A673 (cell line): ENCODE measurements around the gene PRR30. TPM values are rescaled to one million over a fixed set of nuclear protein-coding genes. Genes with fewer than 3 reads are reported as not detected.

Experiments
- BruUV-seq: library from RNA; stranded (reverse); fragments of 400-500 nt; replicated peaks from 2 replicates; lab custom pipeline; 2021; lab: Mats Ljungman, UMichigan
- CTCF ChIA-PET: fragments of 300-600 bp; sonication (Branson Sonifier 250); formaldehyde crosslinking; loops from one replicate; lab custom pipeline; 2022; ENCODE audit warnings: antibody characterized with exemption; lab: Charles Lee
- POLR2A ChIA-PET: fragments of 300-600 bp; sonication (Branson Sonifier 250); formaldehyde crosslinking; loops from one replicate; lab custom pipeline; 2022; ENCODE audit warnings: antibody characterized with exemption; ENCODE audit not compliant: low non-redundant PET; lab: Charles Lee
- DNase-seq: peaks from one replicate; pipeline ENCODE4 v3.0.0-alpha.2; 2015; ENCODE audit warnings: low spot score
- H3K27ac ChIP-seq: fragments of 200-600 bp; sonication (generic); 2 replicates; pipeline ENCODE4 v1.5.1; 2016; ENCODE audit warnings: mixed run types, low read depth, mild to moderate bottlenecking, mixed read lengths, antibody characterized with exemption, low read length; ENCODE audit not compliant: poor library complexity, severe bottlenecking
- H3K27me3 ChIP-seq: fragments of 200-600 bp; sonication (generic); replicated peaks from 2 replicates; pipeline ENCODE4 v1.6.1; 2017; ENCODE audit warnings: mixed run types, low read depth, mild to moderate bottlenecking, mixed read lengths, antibody characterized with exemption, low read length; ENCODE audit not compliant: insufficient read depth, poor library complexity
- H3K36me3 ChIP-seq: fragments of 200-600 bp; sonication (generic); 2 replicates; pipeline ENCODE4 v1.6.1; 2016; ENCODE audit warnings: mixed run types, mild to moderate bottlenecking, mixed read lengths, antibody characterized with exemption, low read length; ENCODE audit not compliant: insufficient read depth, poor library complexity, severe bottlenecking
- H3K4me1 ChIP-seq: fragments of 200-600 bp; sonication (generic); 2 replicates; pipeline ENCODE4 v1.6.1; 2017; ENCODE audit warnings: mixed run types, mild to moderate bottlenecking, mixed read lengths, antibody characterized with exemption, low read length; ENCODE audit not compliant: insufficient read depth, poor library complexity, severe bottlenecking
- H3K4me3 ChIP-seq: fragments of 200-600 bp; sonication (generic); 2 replicates; pipeline ENCODE4 v1.5.1; 2016; ENCODE audit warnings: low read depth, mixed run types, mild to moderate bottlenecking, mixed read lengths, low read length; ENCODE audit not compliant: poor library complexity, severe bottlenecking
- H3K9me3 ChIP-seq: fragments of 200-600 bp; sonication (generic); 2 replicates; pipeline ENCODE4 v1.6.1; 2016; ENCODE audit warnings: mixed run types, low read depth, mild to moderate bottlenecking, mixed read lengths, antibody characterized with exemption, low read length; ENCODE audit not compliant: poor library complexity, severe bottlenecking
- EZH2 ChIP-seq: fragments of 200-600 bp; sonication (generic); IDR thresholded peaks from 2 replicates; pipeline ENCODE4 v1.6.1; 2017; ENCODE audit warnings: borderline replicate concordance, low read depth, mild to moderate bottlenecking, mixed read lengths, antibody characterized with exemption, low read length; ENCODE audit not compliant: poor library complexity, severe bottlenecking
- intact Hi-C: fragments of 100-400 bp; cut with micrococcal nuclease; formaldehyde crosslinking; loops from one replicate; pipeline ENCODE4 v1.10.0; 2022; ENCODE audit not compliant: unreplicated experiment
- total RNA-seq: library from RNA; stranded (reverse); gene quantifications from 2 replicates; pipeline ENCODE4 v1.2.3, GENCODE V29; 2021
- TF ChIP-seq, protein P1 (sequence below): fragments of 300-800, 200-600 bp; sonication (generic); conservative IDR thresholded peaks from 2 replicates; pipeline ENCODE4 v1.5.1; 2017; ENCODE audit warnings: low read depth, mild to moderate bottlenecking, antibody characterized with exemption, low read length, moderate library complexity, mixed read lengths

PRR30 gene
- total RNA-seq, 1 experiment from 2014 or later, result not detected

DNA sequence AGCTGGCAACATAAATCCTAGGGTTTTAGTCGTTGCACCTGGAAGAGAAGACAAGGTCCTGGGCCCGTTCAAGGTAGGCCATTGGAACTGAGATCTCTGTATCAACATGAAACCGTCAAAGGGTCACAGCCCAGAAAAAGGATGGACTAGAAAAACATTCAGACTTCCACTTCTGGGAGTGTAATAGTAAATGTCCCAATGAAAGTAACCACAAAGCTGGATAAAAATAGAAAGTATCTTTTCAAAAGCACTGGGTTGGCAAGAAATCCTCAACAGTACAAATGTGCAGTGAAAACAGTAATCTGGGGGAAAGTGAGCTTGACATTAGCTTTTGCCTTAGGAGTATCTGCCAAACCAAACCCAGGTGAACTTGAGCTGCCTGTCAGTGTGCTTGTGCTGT is 33.2 kb downstream of the PRR30 start:
- Histone ChIP-seq H3K36me3 (no peaks in the 10 kb centered on the region), H3K27me3 (no peaks in the 10 kb centered on the region), H3K4me1 (no peaks in the 10 kb centered on the region), H3K4me3 (no peak overlapping the region), H3K27ac (no peak overlapping the region), H3K9me3 (no peaks in the 10 kb centered on the region)
- POLR2A ChIA-PET, result interaction anchor here (0.6 kb wide), 1 partner anchor 114 kb away, joined by 7 read pairs; no protein-coding TSS in a partner anchor
- no TSS peak for BruUV-seq
- no peak for DNase-seq
- intact Hi-C loops, result no loop called here
- CTCF ChIA-PET, result no interaction called here
- no peak for TF ChIP-seq EZH2
- TF ChIP-seq, protein P1, sequence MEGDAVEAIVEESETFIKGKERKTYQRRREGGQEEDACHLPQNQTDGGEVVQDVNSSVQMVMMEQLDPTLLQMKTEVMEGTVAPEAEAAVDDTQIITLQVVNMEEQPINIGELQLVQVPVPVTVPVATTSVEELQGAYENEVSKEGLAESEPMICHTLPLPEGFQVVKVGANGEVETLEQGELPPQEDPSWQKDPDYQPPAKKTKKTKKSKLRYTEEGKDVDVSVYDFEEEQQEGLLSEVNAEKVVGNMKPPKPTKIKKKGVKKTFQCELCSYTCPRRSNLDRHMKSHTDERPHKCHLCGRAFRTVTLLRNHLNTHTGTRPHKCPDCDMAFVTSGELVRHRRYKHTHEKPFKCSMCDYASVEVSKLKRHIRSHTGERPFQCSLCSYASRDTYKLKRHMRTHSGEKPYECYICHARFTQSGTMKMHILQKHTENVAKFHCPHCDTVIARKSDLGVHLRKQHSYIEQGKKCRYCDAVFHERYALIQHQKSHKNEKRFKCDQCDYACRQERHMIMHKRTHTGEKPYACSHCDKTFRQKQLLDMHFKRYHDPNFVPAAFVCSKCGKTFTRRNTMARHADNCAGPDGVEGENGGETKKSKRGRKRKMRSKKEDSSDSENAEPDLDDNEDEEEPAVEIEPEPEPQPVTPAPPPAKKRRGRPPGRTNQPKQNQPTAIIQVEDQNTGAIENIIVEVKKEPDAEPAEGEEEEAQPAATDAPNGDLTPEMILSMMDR, result no peak

DNA sequence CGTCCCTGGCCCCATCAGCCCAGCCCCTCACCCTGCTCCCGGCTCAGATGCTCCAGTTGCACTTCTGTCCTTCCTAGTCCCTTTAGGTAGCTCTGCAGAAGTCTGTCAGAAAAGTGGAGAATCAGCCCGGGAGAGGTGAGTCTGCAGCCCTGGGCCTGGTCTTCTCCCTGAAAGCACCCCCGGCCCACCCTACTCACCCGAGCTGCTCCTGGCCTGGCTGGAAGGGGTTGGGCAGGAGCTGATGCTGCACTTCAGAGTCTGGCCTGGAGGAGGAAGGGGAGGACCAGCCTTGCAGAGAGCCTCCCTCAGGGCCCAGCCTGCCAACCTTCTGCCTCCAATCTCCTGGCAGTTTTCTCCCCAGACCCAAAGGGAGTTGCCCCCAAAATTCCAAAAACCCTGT is 36.9 kb downstream of the PRR30 start:
- POLR2A ChIA-PET, result no interaction called here
- Histone ChIP-seq H3K27me3 (no peaks in the 10 kb centered on the region), H3K27ac (no peak overlapping the region), H3K4me3 (no peak overlapping the region), H3K36me3 (peaks cover 3% of the 10 kb centered on the region), H3K9me3 (no peaks in the 10 kb centered on the region), H3K4me1 (no peaks in the 10 kb centered on the region)
- no TSS peak for BruUV-seq
- TF ChIP-seq, protein P1, result no peak
- no peak for TF ChIP-seq EZH2
- DNase-seq, result no peak
- intact Hi-C loops, result no loop called here
- CTCF ChIA-PET, result interaction anchor here (1.0 kb wide), 2 partner anchors 89 to 177 kb away, joined by 4 to 6 read pairs; no protein-coding TSS in a partner anchor

DNA sequence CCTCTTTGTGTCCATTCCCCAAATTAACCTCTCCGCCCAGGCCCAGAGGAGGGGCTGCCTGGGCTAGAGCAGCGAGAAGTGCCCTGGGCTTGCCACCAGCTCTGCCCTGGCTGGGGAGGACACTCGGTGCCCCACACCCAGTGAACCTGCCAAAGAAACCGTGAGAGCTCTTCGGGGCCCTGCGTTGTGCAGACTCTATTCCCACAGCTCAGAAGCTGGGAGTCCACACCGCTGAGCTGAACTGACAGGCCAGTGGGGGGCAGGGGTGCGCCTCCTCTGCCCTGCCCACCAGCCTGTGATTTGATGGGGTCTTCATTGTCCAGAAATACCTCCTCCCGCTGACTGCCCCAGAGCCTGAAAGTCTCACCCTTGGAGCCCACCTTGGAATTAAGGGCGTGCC is 39.2 kb downstream of the PRR30 start:
- CTCF ChIA-PET, result interaction anchor here (2.3 kb wide), 1 partner anchor 91 kb away, joined by 15 read pairs; no protein-coding TSS in a partner anchor
- no TSS peak for BruUV-seq

More for the DNA sequence above, 39.2 kb downstream of the PRR30 start:
- H3K27me3 ChIP-seq, result no peaks in the 10 kb centered on the region
- intact Hi-C loops, result no loop called here
- H3K36me3 ChIP-seq, result peaks cover 3% of the 10 kb centered on the region
- no peak overlapping the region for H3K4me3 ChIP-seq
- no peak overlapping the region for H3K27ac ChIP-seq
- no peaks in the 10 kb centered on the region for H3K9me3 ChIP-seq
- POLR2A ChIA-PET, result interaction anchor here (0.6 kb wide), 1 partner anchor 147 kb away, joined by 14 read pairs; no protein-coding TSS in a partner anchor
- DNase-seq, result no peak
- no peaks in the 10 kb centered on the region for H3K4me1 ChIP-seq
- TF ChIP-seq EZH2, result no peak
- TF ChIP-seq, protein P1, result no peak
